GM12865 (cell line): ENCODE data around the gene IGFL2.

Experiments used
- DNase-seq: peaks from one replicate; pipeline ENCODE4 v3.0.0; 2010; ENCODE audit warnings: low read depth
- H3K4me3 ChIP-seq: 2 replicates; pipeline ENCODE4 v1.5.1; 2011; ENCODE audit warnings: mild to moderate bottlenecking, low read depth, low read length, control low read depth
- CTCF ChIP-seq: IDR thresholded peaks from 2 replicates; pipeline ENCODE4 v1.5.1; 2011; ENCODE audit warnings: low read length, control low read depth, low read depth, inconsistent platforms; ENCODE audit not compliant: insufficient read depth; ENCODE audit errors: missing control alignments

Gene IGFL2

GRCh38 chr19:46210669-46211068, 62.6 kb downstream of the IGFL2 start:
- H3K4me3 ChIP-seq, result no peak overlapping the region
- no peak for DNase-seq
- TF ChIP-seq CTCF, result no peak
